NCI-H1105 treated with DMSO at 0.1 percent for 48 hours (cell line): ENCODE results near the gene IFNL2.

Source experiments
- DNase-seq: peaks from one replicate; lab custom pipeline; 2025; lab: John Stamatoyannopoulos, UW

The IFNL2 gene

DNA sequence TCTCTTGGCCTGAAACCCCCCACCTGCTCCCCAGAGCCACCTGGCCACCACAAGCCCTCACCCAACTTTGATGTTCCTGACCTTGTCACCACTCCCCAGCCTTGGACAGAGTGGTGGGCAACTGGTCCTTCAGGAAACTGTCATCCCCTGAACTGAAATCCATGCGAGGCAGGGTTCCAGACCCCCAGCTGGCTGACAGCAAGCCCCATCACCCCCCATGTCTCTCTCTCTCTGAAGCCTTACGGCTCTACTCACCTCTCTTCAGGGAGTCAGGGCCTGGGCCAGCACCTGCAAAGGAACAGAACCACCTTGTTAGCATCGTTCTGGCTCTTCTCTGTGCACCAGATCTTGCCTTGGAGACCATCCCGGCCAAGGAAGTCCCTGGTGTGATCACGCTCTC is 49.9 kb downstream of the IFNL2 start:
- DNase-seq, result no peak

DNA sequence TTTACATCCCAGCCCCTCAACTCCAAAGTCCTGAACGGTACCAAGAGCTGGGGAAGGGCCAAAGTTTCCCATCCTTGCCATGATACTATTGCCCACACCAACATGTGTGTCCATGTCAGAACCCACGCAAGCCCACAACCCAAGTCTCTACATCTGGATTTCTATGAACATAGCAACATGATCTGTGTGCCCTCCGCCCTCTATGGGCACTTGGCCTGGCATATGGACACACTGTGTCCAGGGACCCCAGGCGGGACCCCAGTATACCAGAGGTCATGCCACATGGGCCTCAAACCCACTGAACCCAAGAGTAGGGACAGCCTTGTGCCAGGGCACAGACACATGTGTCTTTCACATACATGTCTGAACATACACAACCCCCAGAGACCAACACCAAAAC is 50.5 kb downstream of the IFNL2 start:
- no peak for DNase-seq

GRCh38 chr19:39319098-39319891 is 51.1 kb downstream of the IFNL2 start:
- no peak for DNase-seq
